ENCODE results near the gene SEMA6A.

SEMA6A gene

GRCh38 chr5:116575326-116576052 is 866 bp upstream of the SEMA6A start:
- DNase-seq (ENCODE audit: extremely low read depth, low read depth), result no peak
- no peak for TF ChIP-seq CTCF (IDR thresholded peaks at IDR 0.05; ENCODE audit: low read depth, low read length)

- no peak for DNase-seq (ENCODE audit: extremely low read depth, low read depth)
- no peak for TF ChIP-seq CTCF (IDR thresholded peaks at IDR 0.05; ENCODE audit: low read depth, low read length)
Measured at GRCh38 chr5:116573702-116574366, 789 bp downstream of the SEMA6A start.

GRCh38 chr5:116573279-116573701 is 1.3 kb downstream of the SEMA6A start:
- DNase-seq (ENCODE audit: extremely low read depth, low read depth), result no peak
- no peak for TF ChIP-seq CTCF (IDR thresholded peaks at IDR 0.05; ENCODE audit: low read depth, low read length)

- DNase-seq (ENCODE audit: extremely low read depth, low read depth), result no peak
Measured at GRCh38 chr5:116572350-116573278, 2.0 kb downstream of the SEMA6A start.

GRCh38 chr5:116571568-116572349 is 2.9 kb downstream of the SEMA6A start:
- no peak for TF ChIP-seq CTCF (IDR thresholded peaks at IDR 0.05; ENCODE audit: low read depth, low read length)
- DNase-seq (ENCODE audit: extremely low read depth, low read depth), result no peak

More at GRCh38 chr5:116572350-116573278, 2.0 kb downstream of the SEMA6A start:
- no peak for TF ChIP-seq CTCF (IDR thresholded peaks at IDR 0.05; ENCODE audit: low read depth, low read length)

DNA sequence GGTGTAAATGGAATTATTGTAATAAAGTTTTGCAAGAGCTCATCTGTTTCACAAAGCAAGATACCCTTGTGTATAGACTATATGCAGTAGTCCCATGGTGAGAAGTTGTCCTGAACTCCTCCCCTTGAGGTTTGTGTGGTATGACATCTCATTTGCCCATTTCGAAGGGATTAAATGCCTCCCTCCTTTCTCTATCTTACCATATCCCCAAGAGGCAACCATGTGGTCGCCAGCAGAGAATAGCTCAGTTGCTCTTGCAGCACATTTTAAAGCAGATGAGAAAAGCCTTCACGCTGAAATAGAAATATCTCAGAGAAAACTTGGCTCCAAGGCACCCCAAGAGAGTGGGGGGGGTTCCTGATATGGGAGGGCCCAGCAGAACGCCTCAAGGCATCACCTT is 4.6 kb downstream of the SEMA6A start:
- TF ChIP-seq CTCF (IDR thresholded peaks at IDR 0.05; ENCODE audit: low read depth, low read length), result no peak
- DNase-seq (ENCODE audit: extremely low read depth, low read depth), result no peak
